GF-D8 (cell line): ENCODE measurements around the gene NKD1.
"Not testable (repeated sequence)": the region's sequence is repeated elsewhere in the genome, so short reads cannot be mapped to it uniquely, and the experiment has no call there.

ENCODE experiments used
- DNase-seq: peaks from one replicate; lab custom pipeline; 2025; lab: John Stamatoyannopoulos, UW

The NKD1 gene

DNA sequence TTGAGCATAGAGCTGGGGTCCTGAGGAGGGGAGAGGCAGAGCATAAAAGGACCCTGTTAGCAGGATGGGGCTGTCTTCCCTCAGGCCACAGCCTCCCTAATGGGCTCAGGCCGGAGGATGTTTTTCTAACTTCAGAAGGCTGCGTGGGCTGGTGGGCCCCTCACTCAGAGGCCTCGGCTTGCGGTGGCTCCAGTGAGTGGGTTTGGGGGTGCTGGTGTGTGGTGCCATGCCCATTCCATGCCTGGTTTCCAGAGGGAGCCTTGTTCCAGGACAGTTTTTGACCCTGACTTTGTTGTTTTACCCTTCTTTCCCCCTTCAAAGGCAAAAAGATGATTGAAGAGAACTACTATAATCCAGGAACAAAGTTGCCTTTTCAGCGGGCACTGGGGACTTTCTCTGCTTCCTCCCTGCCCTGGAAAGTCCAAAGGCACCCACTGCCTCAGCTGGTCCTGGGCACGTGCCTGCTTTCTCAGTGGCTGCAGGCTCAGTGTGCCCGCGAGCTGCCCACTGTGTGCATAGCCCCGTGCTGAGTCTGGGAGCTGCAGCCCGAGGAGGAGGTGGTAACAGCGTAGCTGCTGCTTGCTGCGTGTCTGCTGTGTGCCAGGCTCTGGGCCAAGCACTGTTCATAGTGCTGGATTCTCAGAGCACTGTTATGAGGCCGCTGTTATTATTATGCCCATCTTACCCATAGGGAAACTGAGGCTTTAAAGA lies 11.8 kb downstream of the NKD1 start:
- no peak for DNase-seq

- no peak for DNase-seq
Measured at GRCh38 chr16:50560903-50561863, 13.0 kb downstream of the NKD1 start.

DNA sequence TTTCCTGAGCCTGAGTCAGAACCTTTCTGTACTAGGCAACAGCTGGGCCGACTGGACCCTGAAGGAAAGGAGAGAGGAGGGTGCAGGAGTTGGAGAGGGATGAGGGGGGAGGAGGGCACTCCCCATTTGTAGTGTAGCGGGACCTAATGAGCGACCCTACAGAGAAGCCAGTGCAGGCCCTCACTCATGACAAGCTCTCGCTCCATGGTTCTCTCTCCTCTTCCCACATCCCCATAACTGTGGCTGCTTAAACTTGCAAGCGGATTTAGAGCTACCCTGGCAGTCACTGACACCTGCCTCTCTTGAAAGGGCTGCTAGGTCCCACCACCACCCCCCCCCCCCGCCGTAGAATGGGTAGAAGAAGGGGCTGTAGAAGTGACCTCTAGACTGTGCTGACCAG lies 14.5 kb downstream of the NKD1 start:
- DNase-seq, result no peak

GRCh38 chr16:50563989-50564388 lies 15.8 kb downstream of the NKD1 start:
- DNase-seq, result no peak

GRCh38 chr16:50565428-50565827 lies 17.2 kb downstream of the NKD1 start:
- no peak for DNase-seq

DNA sequence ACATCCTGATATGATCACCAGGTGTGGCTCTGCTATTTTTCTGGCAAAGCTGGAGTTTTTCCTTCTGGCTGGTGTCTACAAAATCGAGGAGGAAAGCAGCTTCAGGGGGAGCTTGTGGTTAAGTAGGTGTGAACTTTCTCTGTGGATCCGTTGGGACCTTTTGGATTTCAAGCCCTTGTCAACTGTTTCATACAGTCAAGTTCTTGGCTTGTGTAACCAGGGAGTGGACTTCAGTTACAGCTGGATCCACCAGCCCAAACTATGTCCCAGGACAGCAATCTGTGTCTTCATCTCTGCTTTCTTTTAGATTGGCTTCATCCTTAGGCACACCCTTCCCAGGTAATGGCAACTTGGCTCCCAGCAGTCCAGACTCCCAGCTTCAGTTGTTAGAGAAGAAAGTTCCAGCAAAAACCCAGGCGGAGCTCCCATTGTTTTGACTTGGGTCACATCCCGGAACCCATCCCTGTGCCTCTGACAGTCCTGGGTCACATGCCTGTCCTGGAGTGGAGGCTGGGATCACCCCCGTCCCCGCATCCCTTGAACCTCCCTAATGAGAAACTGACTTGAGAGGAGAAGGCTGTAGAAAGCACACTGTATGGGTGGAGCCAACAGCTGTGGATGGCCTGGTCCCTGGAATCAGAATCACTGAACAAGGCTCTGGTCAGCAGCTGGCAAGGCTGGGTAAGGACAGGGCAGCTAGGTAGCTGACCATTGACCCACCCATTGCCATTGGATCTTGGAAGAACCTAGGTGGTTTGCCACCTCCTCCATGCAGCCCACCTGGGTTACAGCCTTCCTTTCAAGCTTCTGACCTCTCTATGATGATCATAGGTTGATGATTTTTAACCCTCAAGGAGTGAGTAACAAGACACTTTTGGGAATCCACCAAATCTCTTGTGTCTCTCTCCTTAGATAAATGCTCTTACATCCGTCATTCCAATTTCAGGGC lies 18.1 kb downstream of the NKD1 start:
- no peak for DNase-seq

DNA sequence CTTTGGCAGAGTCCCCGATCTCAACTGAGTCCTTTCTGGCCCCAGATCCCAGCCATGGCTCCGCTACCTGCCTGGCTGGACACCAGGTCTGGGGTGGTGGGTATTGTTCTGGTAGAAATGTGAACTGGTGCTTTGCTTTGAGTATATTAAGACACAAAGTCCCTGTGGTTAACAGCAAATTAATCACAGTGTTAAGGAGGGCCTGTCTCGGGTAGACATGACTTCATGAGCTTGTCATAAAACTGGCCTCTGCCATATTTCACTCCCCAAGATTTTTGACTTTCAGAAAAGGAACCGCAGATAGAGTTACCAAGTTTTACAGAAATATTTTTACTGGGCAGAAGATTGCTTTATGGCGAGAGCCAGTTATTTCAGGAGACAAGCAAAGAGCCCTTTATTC lies 19.5 kb downstream of the NKD1 start:
- no peak for DNase-seq

GRCh38 chr16:50568187-50568815 lies 20.1 kb downstream of the NKD1 start:
- no peak for DNase-seq

DNA sequence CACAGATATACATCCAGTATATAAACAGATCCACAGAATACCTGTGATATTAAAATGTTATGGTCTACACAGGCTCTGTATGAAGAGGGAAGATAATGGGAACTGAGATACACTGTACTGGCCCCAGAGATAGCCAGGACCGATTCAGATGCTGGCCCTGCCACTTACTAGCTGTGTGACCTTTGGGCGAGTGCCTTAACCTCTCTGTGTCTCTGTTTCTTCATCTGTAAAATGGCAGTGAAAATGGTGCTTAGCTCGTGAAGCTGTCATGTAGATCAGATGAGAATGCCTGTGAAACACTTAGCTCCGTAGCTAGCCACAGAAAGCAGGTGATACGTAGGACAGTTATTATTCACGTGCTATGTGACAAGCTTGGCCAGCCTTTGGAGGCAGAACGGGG lies 22.2 kb downstream of the NKD1 start:
- no peak for DNase-seq

GRCh38 chr16:50570808-50571598 lies 22.8 kb downstream of the NKD1 start:
- DNase-seq, result no peak

GRCh38 chr16:50571786-50572185 lies 23.6 kb downstream of the NKD1 start:
- DNase-seq, result no peak

- DNase-seq, result no peak
Measured at GRCh38 chr16:50572700-50573099, 24.5 kb downstream of the NKD1 start.

GRCh38 chr16:50573279-50573678 lies 25.1 kb downstream of the NKD1 start:
- no peak for DNase-seq

- no peak for DNase-seq
Measured at GRCh38 chr16:50573947-50574744, 25.9 kb downstream of the NKD1 start.

- no peak for DNase-seq
Measured at GRCh38 chr16:50574745-50575136, 26.5 kb downstream of the NKD1 start.

- DNase-seq, result no peak
Measured at GRCh38 chr16:50575743-50576142, 27.5 kb downstream of the NKD1 start.

DNA sequence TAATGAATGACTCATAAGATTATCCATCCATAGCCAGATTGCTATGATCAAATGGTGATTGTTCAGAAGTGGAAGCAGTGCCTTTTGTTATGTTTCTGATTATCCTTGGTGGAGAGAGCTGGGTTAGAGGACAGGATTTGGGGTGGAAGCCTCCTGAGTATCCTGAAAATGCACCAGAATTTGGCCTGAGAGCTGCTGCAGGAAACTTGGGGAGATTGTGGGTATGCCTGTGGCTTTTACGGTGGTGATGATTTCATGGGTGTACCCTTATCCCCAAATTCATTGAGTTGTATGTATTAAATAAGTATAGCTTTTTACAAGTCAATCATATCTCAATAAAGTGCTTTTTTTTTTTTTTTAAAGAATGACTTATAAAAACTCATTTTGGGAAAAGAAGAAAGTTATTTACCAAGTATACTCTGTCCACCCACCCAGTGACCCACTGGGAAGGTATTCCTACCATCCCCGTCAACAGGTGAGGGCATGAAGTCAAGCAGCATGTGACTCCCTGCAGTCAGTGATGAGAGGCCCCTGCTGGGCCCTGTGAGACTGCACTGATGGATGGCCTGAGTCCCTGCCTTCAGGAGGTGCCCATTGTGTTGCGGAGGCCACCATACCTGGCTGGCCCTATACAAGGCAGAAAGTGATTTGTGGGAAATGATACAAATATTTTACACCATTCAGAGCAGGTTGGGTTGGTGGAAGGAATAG lies 28.4 kb downstream of the NKD1 start:
- no peak for DNase-seq

DNA sequence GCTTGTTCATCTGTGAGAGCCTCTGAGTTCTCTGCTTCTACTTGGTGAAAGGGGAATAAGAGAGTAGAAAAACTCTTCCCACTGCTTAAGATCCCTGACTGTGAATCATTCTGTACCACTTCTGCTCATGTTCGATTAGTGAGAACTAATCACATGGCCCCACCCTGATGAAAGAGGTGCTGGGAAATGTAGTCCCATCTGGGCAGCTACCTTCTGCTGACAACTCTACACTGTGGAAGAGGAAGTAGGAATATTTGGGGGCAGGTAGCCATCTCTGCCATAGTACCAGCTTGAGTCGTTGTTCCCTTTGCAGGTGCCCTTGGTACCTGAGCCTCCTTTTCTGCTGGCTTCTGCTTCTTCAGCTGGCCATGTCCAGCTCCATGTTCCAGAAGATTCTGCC lies 29.9 kb downstream of the NKD1 start:
- DNase-seq, result no peak

- not testable (repeated sequence) for DNase-seq
Measured at GRCh38 chr16:50579373-50579772, 31.2 kb downstream of the NKD1 start.
